Activated CD4-positive, alpha-beta T cell treated with anti-CD3 and anti-CD28 coated beads, Interleukin-10, Interleukin-2, amounts not matched to agents 100 ng/mL and 50 ng/mL, durations not matched to agents 16 hours and 8 hours (primary cell): ENCODE measurements around the gene CATSPER4.
A peak's percentile ranks its signal among the peaks of the same experiment; 100 is the strongest.

ENCODE experiments used
- DNase-seq: peaks from one replicate; pipeline ENCODE4 v3.0.0-alpha.2; 2020

The CATSPER4 gene

GRCh38 chr1:26190373-26190987 is at the start of gene CATSPER4:
TSS of gene CATSPER4 (plus strand) at chr1:26190602. CDS start at chr1:26190628, 26 bp downstream.
- DNase-seq = no peak

- DNase-seq = no peak
Observed at GRCh38 chr1:26142159-26142558, 48.2 kb upstream of the CATSPER4 start.

- peak; percentile 80 for DNase-seq
Observed at GRCh38 chr1:26145041-26145959, 45.1 kb upstream of the CATSPER4 start.

- DNase-seq = no peak
Observed at GRCh38 chr1:26145960-26146294, 44.5 kb upstream of the CATSPER4 start.

- DNase-seq = no peak
Observed at GRCh38 chr1:26148887-26149286, 41.5 kb upstream of the CATSPER4 start.

- DNase-seq = no peak
Observed at GRCh38 chr1:26153966-26154532, 36.4 kb upstream of the CATSPER4 start.

- no peak for DNase-seq
Observed at GRCh38 chr1:26154750-26155149, 35.7 kb upstream of the CATSPER4 start.

GRCh38 chr1:26155370-26156284 is 34.8 kb upstream of the CATSPER4 start:
- DNase-seq = no peak

- no peak for DNase-seq
Observed at GRCh38 chr1:26156285-26157038, 33.9 kb upstream of the CATSPER4 start.

- no peak for DNase-seq
Observed at GRCh38 chr1:26158271-26158907, 32.0 kb upstream of the CATSPER4 start.

- no peak for DNase-seq
Observed at GRCh38 chr1:26158908-26159742, 31.3 kb upstream of the CATSPER4 start, which contains the start of gene FAM110D. TSS of gene FAM110D (plus strand) at chr1:26159079. CDS start at chr1:26161292, 2,213 bp downstream.

- DNase-seq = no peak
Observed at GRCh38 chr1:26159743-26160039, 30.7 kb upstream of the CATSPER4 start.

GRCh38 chr1:26160527-26161414 is 29.6 kb upstream of the CATSPER4 start:
- no peak for DNase-seq

- DNase-seq = peak; percentile 50
Observed at GRCh38 chr1:26161415-26162219, 28.8 kb upstream of the CATSPER4 start.

GRCh38 chr1:26162220-26162709 is 28.1 kb upstream of the CATSPER4 start:
- DNase-seq = no peak

GRCh38 chr1:26163684-26164035 is 26.7 kb upstream of the CATSPER4 start:
- DNase-seq = no peak

- peak; percentile 50 for DNase-seq
Observed at GRCh38 chr1:26164036-26164860, 26.2 kb upstream of the CATSPER4 start.
